Ishikawa (cell line): ENCODE measurements around the gene SVBP.

Experiments
- EP300 ChIP-seq: IDR thresholded peaks from 2 replicates; pipeline ENCODE4 v1.6.1; 2012; ENCODE audit warnings: borderline replicate concordance
- NFIC ChIP-seq: IDR thresholded peaks from 2 replicates; pipeline ENCODE4 v1.6.1; 2012

DNA sequence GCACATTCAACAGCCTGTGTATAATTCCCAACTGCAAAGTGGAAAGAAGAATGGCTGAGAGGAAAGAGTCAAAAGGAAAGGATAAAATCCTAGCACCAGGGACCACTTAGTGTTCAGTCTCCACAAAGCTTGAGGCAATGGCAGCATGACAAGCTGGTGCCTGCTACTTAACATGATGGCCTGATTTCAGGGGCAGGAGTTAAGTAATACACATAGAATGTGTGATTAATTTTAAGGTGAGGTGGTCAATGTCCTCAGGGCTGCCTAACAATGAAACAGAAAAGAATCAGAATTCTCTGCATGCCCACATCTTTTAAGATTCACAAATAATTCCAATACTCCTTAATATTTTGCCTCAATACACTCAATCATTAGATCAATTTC lies 59.3 kb downstream of the SVBP start:
- no peak for TF ChIP-seq NFIC
- no peak for TF ChIP-seq EP300
